SJSA1 (cell line): Measurements from ENCODE around the gene PDZRN3. TPM values are rescaled to one million over a fixed set of nuclear protein-coding genes. Genes with fewer than 3 reads are reported as not detected.

ENCODE experiments used
- DNase-seq, 2 experiments: peaks; one replicate each; pipeline ENCODE4 v3.0.0-alpha.2; 2015 to 2020; ENCODE audit warnings: low spot score in 2 of 2, low read depth in 1 of 2
- H3K27ac ChIP-seq: fragments of 250-450 bp; sonication (Bioruptor Pico); 2 replicates; pipeline ENCODE4 v1.5.1; 2020; ENCODE audit warnings: mild to moderate bottlenecking, moderate library complexity
- H3K27me3 ChIP-seq: fragments of 250-450 bp; sonication (Bioruptor Pico); replicated peaks from 2 replicates; pipeline ENCODE4 v1.5.1; 2020; ENCODE audit warnings: mild to moderate bottlenecking, moderate library complexity
- H3K36me3 ChIP-seq: fragments of 250-450 bp; sonication (Bioruptor Pico); 2 replicates; pipeline ENCODE4 v1.5.1; 2020; ENCODE audit warnings: mild to moderate bottlenecking
- H3K4me1 ChIP-seq: fragments of 250-450 bp; sonication (Bioruptor Pico); replicated peaks from 2 replicates; pipeline ENCODE4 v1.6.1; 2021; ENCODE audit warnings: mild to moderate bottlenecking
- H3K4me3 ChIP-seq: fragments of 250-450 bp; sonication (Bioruptor Pico); 2 replicates; pipeline ENCODE4 v1.5.1; 2020; ENCODE audit warnings: mild to moderate bottlenecking
- H3K9me3 ChIP-seq: fragments of 250-450 bp; sonication (Bioruptor Pico); replicated peaks from 2 replicates; pipeline ENCODE4 v1.5.1; 2020; ENCODE audit warnings: mild to moderate bottlenecking
- total RNA-seq: library from RNA; depleted of rRNA; stranded (reverse); fragments of >200 nt; shearing (Covaris generic); gene quantifications from 2 replicates; pipeline ENCODE4 v1.2.3, GENCODE V29; 2014

Gene PDZRN3
- total RNA-seq, 1 experiment from 2014 or later, result 0.68 TPM

DNA sequence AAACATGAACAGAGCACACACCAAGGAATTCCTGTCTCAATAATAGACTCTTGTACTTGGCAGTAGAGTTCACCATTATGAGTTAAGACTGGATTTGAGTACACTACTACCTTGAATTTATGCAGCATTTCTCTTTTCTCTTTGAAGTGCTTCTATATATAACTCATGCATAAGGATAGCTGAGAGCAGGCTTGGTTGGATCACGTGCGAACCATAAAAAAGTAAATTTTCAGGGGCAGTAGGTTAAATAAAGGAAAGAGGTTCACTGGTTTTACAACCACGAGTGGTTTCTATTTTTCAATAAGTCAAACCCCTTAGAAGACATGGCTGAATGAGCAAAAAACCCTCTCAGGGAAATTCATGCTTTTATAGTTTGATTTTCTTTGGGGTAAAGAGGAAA, 28.6 kb upstream of the PDZRN3 start:
- Histone ChIP-seq H3K36me3 (no peaks in the 10 kb centered on the region), H3K9me3 (no peaks in the 10 kb centered on the region), H3K4me1 (no peaks in the 10 kb centered on the region), H3K27me3 (no peaks in the 10 kb centered on the region), H3K27ac (no peak overlapping the region), H3K4me3 (no peak overlapping the region)
- no peak for DNase-seq

DNA sequence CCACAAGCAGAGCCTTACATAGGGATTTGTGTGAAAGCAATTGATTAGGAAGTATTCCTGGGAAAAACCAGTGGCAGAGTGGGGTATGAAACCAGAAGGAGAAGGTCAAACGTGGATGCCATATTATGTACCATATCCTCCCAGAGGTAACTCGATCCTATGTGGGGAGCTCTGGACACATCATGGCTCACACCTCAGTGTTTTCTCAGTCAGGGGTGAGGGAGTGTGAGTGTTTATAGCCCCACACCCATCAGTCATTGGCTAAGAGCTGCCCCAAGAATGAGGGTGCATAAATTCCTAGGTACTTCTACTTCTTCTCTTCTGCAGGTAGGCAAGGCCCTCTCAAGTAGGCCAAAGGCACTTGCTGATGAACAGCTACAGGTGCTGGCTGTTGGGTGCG, 28.2 kb upstream of the PDZRN3 start:
- Histone ChIP-seq H3K27me3 (no peaks in the 10 kb centered on the region), H3K4me3 (no peak overlapping the region), H3K27ac (no peak overlapping the region), H3K36me3 (no peaks in the 10 kb centered on the region), H3K9me3 (no peaks in the 10 kb centered on the region), H3K4me1 (no peaks in the 10 kb centered on the region)
- DNase-seq, result no peak

DNA sequence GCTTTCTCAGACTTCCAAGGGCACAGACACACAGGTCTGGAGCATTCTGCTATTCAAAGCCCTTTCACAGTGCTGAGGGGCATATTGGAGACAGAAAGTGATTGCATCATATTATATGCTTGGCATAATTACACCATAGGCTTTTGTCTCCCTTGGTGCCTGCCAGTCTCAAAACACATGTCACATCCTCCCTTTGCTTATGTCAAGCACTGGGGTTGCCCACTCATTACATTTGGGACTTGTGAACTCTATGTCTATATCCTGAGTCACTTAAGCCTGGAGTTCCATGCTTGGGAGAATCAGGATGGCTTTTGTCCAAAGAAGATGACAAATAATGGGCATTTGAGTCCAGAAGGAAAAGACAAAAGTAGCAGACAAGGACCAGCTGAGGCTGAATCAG, 12.3 kb upstream of the PDZRN3 start:
- no peak overlapping the region for H3K27ac ChIP-seq
- DNase-seq, result no peak
- H3K4me3 ChIP-seq, result no peak overlapping the region
- no peaks in the 10 kb centered on the region for H3K36me3 ChIP-seq
- H3K9me3 ChIP-seq, result no peaks in the 10 kb centered on the region
- H3K4me1 ChIP-seq, result no peaks in the 10 kb centered on the region
- H3K27me3 ChIP-seq, result no peaks in the 10 kb centered on the region

- Histone ChIP-seq H3K9me3 (no peaks in the 10 kb centered on the region), H3K4me3 (no peak overlapping the region), H3K4me1 (no peaks in the 10 kb centered on the region), H3K27me3 (no peaks in the 10 kb centered on the region), H3K27ac (no peak overlapping the region), H3K36me3 (no peaks in the 10 kb centered on the region)
- no peak for DNase-seq
Measured at GRCh38 chr3:73635254-73635653, 10.5 kb upstream of the PDZRN3 start.

DNA sequence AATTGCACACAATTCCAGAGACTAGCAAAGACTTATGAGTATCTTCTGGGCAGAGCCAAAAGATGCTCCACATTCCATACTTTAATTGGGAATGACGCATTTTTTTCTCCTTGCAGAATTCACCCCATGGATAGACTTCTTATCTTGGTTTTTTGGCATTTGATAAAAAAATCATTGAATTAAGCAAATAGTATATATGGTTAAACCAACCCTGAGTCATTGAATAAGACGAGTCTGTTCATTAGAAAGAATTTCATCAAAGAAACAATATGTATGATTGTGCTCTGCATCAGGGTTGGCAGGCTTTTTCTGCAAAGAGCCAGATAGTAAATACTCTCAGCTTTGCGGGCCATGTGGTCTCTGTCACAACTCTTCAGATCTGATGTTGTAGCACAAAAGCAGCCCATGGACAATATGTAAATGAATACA, 9.2 kb upstream of the PDZRN3 start:
- no peaks in the 10 kb centered on the region for H3K27me3 ChIP-seq
- no peak overlapping the region for H3K27ac ChIP-seq
- H3K9me3 ChIP-seq, result no peaks in the 10 kb centered on the region
- no peaks in the 10 kb centered on the region for H3K4me1 ChIP-seq
- no peak overlapping the region for H3K4me3 ChIP-seq
- no peak for DNase-seq
- no peaks in the 10 kb centered on the region for H3K36me3 ChIP-seq

GRCh38 chr3:73633453-73633852, 8.7 kb upstream of the PDZRN3 start:
- no peak for DNase-seq
- H3K9me3 ChIP-seq, result no peaks in the 10 kb centered on the region
- H3K4me3 ChIP-seq, result no peak overlapping the region
- H3K4me1 ChIP-seq, result no peaks in the 10 kb centered on the region
- no peaks in the 10 kb centered on the region for H3K36me3 ChIP-seq
- no peaks in the 10 kb centered on the region for H3K27me3 ChIP-seq
- H3K27ac ChIP-seq, result no peak overlapping the region

DNA sequence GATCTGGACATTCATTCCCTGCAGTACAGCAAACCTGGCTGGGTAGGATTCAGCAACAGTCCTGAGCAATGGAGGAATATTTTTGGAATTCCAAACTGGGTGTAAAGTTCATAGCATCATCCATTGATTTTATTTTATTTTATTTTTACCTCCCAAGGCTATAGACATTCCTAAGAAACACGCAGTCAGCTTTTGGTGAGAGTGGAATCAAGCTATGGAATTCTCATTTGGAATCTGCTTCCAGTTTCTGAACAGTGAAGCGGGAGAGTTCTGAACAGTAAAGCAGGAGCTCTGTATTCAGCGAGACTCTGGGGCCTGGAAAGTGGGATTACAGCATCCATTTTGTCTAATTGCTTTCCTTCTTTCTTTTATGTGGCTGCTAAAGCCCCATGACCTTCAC, 1.4 kb upstream of the PDZRN3 start:
- no peaks in the 10 kb centered on the region for H3K9me3 ChIP-seq
- H3K36me3 ChIP-seq, result no peaks in the 10 kb centered on the region
- H3K4me3 ChIP-seq, result no peak overlapping the region
- H3K27me3 ChIP-seq, result peaks cover 21% of the 10 kb centered on the region
- peaks cover 22% of the 10 kb centered on the region for H3K4me1 ChIP-seq
- no peak overlapping the region for H3K27ac ChIP-seq
- no peak for DNase-seq

- Histone ChIP-seq H3K36me3 (no peaks in the 10 kb centered on the region), H3K27ac (no peak overlapping the region), H3K27me3 (peaks cover 21% of the 10 kb centered on the region), H3K9me3 (no peaks in the 10 kb centered on the region), H3K4me1 (peaks cover 22% of the 10 kb centered on the region), H3K4me3 (peak overlapping the region; percentile 36)
- peak; percentile 28 to 39 for DNase-seq
Measured at GRCh38 chr3:73624017-73624820, 522 bp downstream of the PDZRN3 start.

DNA sequence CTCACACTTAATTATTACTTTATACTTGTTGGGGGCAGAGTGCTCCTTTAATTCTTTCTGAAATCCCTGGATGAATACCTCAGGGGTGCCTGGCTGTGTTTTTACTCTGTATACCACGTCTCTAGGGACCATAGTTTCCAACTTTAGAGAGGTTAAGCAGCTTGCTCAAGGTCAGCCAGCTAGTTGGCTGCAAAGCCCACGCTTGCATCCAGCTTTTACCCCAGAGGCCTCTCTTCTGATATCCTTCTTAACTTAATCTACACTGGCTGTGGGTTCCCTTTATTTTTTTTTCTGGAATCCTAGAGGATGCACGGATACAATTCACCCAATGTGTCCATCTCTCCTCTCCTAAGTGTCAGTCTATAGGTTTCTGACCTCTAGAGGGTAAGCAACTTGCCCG, 1.4 kb downstream of the PDZRN3 start:
- no peak for DNase-seq
- no peak overlapping the region for H3K4me3 ChIP-seq
- H3K4me1 ChIP-seq, result peaks cover 22% of the 10 kb centered on the region
- H3K9me3 ChIP-seq, result no peaks in the 10 kb centered on the region
- H3K36me3 ChIP-seq, result no peaks in the 10 kb centered on the region
- no peak overlapping the region for H3K27ac ChIP-seq
- peaks cover 21% of the 10 kb centered on the region for H3K27me3 ChIP-seq

- H3K27me3 ChIP-seq, result peaks cover 21% of the 10 kb centered on the region
- no peak overlapping the region for H3K27ac ChIP-seq
- H3K36me3 ChIP-seq, result no peaks in the 10 kb centered on the region
- H3K4me3 ChIP-seq, result no peak overlapping the region
- DNase-seq, result peak in 1 of 2 experiments; percentile 10
- no peaks in the 10 kb centered on the region for H3K9me3 ChIP-seq
- peaks cover 22% of the 10 kb centered on the region for H3K4me1 ChIP-seq
Measured at GRCh38 chr3:73622091-73622805, 2.5 kb downstream of the PDZRN3 start.

DNA sequence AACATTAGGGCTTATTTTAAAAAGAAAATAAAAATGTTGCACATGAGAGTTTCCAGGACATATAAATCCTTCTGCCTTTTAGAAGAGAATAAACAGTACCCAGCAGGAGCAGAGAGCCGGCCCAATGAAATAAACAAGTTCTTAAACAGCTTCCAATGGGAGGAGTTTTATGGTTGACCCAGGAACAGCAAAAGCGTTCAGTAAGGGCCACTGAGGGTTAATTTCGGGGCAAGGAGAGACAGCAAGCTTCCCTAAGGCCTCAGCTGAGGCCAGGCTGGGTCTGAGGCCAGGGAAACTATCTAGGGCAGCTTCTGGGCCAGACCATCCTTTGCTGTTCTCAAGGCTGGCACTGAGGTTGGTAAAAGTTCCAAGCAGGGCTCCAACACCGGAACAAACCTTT, 3.4 kb downstream of the PDZRN3 start:
- no peak overlapping the region for H3K27ac ChIP-seq

DNA sequence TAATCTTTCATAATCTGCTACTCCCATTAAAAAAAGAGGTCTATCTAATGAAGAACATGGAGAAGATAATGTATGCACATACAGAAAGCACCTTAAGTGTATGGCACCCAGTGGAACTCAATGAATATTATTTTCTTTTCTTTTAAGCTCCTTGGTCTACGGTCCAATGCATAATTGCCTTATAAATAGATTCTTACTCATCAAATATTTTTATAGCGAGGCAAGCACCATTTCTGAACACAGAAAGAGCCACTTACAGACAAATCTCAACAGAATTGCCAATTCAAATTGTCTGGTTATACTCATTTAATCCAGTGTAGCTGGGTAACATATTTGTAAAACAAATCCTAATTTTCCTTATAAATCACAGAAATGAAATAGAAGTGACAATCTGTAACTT, 6.3 kb downstream of the PDZRN3 start:
- no peaks in the 10 kb centered on the region for H3K9me3 ChIP-seq
- no peak overlapping the region for H3K27ac ChIP-seq
- H3K4me3 ChIP-seq, result no peak overlapping the region
- no peak for DNase-seq
- H3K36me3 ChIP-seq, result no peaks in the 10 kb centered on the region
- H3K4me1 ChIP-seq, result peaks cover 10% of the 10 kb centered on the region
- peaks cover 1% of the 10 kb centered on the region for H3K27me3 ChIP-seq

More for the DNA sequence above, 3.4 kb downstream of the PDZRN3 start:
- Histone ChIP-seq H3K4me1 (peaks cover 22% of the 10 kb centered on the region), H3K9me3 (no peaks in the 10 kb centered on the region), H3K4me3 (no peak overlapping the region), H3K36me3 (no peaks in the 10 kb centered on the region), H3K27me3 (peaks cover 21% of the 10 kb centered on the region)
- DNase-seq, result no peak

- no peak overlapping the region for H3K27ac ChIP-seq
- no peak overlapping the region for H3K4me3 ChIP-seq
- H3K27me3 ChIP-seq, result no peaks in the 10 kb centered on the region
- no peak for DNase-seq
- H3K4me1 ChIP-seq, result no peaks in the 10 kb centered on the region
- no peaks in the 10 kb centered on the region for H3K36me3 ChIP-seq
- H3K9me3 ChIP-seq, result no peaks in the 10 kb centered on the region
Measured at GRCh38 chr3:73616056-73616455, 8.7 kb downstream of the PDZRN3 start.

GRCh38 chr3:73614419-73614818, 10.3 kb downstream of the PDZRN3 start:
- Histone ChIP-seq H3K4me1 (no peaks in the 10 kb centered on the region), H3K4me3 (no peak overlapping the region), H3K27me3 (no peaks in the 10 kb centered on the region), H3K36me3 (no peaks in the 10 kb centered on the region), H3K9me3 (no peaks in the 10 kb centered on the region), H3K27ac (no peak overlapping the region)
- no peak for DNase-seq
